SH-SY5Y (cell line): ENCODE measurements around the gene CHRNA4.

ENCODE experiments used
- GATA2 ChIP-seq: IDR thresholded peaks from 2 replicates; pipeline ENCODE4 v1.6.1; 2011; ENCODE audit warnings: mild to moderate bottlenecking, low read depth, low read length
- GATA3 ChIP-seq: IDR thresholded peaks from 2 replicates; pipeline ENCODE4 v1.6.1; 2011; ENCODE audit warnings: low read depth, mild to moderate bottlenecking, low read length, moderate library complexity

GRCh38 chr20:63376283-63377250 lies 15.4 kb upstream of the CHRNA4 start:
- TF ChIP-seq GATA3 = no peak
- TF ChIP-seq GATA2 = no peak
